ENCODE measurements around the gene FTCD.
"Not testable (repeated sequence)": the region's sequence is repeated elsewhere in the genome, so short reads cannot be mapped to it uniquely, and the experiment has no call there.

The FTCD gene

DNA sequence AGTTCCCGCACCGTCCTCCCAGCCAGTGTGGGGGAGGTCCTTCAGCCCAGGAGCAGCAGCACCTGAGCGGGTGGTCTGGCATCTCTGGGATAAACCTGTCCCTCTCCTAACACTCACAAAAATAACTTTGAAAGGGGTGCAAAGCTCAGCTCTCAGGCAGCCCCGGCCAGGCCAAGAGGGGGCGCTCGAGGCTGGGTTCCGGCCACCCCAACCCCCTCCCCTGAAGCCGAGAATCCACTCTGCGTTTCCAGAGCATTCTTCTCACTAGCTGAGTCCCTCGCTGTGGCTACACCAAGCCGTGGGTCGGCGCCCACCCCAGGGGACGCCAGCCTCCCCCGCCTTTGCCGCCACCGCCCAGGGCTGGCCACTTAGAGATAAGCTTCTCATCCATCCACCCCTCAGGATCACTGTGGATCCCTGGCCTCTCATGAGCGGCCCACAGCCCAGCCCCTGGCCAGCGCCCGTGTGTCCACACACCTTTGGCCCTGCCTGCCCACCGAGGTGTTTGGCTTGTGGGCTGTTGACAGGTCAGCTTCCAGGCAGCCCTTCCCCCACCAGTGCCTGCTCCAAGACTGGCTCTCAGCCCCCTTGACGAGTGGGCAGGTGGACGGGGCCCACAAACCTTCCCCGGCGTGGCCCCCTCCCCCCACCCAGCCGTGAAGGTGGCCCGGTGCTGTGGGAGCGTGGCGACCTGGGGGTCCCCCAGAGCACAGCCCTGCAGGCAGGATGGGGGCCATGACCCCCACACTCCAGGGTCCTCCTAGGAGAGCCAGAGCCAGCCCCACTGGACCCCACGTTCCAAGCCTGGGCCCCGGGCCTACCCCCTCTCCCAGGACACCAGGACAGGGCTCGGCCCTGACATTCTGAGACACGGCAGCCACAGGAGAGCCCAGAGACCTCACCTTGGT is 1.9 kb downstream of the FTCD start:
- no peak for DNase-seq (ENCODE audit: low read depth)

DNA sequence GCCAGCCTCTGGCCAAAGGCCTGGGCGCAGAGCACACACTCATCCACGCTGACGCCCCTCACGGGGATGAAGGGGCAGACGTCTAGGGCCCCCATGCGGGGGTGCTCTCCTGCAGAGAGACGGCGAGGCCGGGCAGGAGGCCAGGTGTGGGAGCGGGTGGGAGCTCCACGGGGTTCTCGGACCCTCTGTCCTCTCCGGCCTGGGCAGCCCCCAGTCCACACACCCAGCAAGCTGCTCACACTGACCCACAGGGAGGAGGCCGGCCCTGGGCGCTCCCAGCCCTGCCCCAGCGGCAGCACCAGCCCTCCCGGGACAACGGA is 2.5 kb downstream of the FTCD start:
- DNase-seq (ENCODE audit: low read depth): no peak

DNA sequence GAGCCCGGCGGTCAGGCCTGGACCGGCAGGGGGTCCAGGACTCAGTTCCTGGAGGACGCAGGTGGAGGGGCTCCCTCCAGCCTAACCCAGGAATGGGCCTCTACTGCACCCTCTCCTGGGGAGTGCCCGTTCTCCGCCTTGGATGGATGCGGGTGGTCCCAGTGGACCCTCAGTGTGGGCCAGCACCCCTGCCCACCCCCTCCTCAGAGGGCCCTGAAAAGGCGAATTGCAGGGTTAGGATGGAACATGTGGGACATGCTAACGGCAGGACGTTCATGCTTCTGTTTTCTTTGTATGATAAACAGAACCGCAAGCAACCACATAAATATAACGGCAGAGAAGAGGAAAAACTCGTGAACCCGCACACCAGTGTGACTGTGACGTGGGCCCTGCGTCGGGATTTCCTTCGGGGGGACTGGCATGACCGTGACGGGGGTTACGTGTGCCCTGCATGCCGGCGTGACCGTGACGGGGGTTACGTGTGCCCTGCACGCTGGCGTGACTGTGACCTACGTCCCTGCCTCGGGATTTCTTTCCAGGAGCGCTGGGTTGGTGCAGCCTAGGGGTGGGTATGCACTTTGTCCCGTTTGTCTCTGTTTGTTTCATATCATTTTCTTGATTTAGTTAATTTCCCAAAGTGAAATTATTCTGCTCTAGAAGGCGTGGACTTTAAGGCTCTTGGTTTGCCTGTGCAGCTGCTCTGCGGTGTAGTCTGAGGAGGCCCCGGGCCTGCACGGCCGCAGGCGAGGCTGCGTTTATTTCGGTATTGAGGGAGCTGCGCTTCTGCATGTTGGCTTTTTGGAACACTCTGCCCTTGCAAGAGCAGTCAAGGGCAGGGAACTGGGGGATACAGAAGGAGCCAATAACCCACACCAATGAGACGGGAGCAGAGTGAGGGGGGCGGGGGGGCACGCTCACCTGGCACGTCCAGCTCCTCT is 3.1 kb downstream of the FTCD start:
- DNase-seq (ENCODE audit: low read depth): no peak

DNA sequence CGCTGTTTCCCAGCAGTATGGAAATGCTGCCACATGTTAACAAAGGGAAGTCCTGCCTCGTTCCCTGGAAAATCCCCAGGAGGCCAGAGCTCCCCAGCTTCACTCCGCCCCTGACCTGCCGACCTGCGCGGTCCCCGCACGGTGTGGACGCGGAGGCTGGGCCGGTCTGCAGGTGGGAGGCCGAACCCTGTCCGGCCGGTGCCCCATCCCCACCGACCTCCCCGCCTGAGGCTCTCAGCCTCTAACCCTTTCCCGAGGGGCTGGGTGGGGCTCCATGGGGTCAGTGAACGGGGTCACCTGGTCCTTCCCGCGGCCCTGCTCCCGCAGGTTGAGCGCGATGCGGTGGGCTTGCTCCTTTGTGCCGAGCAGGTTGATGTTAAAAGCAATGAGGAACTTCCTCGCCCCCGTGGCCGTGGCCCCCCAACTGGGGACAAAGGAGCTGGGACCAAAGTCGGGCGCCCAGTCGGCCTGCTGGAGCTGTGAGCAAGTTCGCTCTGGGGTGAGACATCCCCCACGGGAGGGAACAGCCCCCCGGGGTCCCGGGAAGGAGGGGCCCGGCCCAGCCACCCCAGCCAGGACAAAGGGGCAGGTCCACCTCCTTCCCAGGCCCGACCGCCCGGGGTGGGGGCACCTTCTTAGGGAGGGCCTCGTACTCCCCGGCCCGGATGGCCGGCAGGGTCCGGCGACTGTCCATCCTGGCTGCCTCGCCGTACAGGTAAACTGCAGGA is 4.0 kb downstream of the FTCD start:
- no peak for DNase-seq (ENCODE audit: low read depth)

DNA sequence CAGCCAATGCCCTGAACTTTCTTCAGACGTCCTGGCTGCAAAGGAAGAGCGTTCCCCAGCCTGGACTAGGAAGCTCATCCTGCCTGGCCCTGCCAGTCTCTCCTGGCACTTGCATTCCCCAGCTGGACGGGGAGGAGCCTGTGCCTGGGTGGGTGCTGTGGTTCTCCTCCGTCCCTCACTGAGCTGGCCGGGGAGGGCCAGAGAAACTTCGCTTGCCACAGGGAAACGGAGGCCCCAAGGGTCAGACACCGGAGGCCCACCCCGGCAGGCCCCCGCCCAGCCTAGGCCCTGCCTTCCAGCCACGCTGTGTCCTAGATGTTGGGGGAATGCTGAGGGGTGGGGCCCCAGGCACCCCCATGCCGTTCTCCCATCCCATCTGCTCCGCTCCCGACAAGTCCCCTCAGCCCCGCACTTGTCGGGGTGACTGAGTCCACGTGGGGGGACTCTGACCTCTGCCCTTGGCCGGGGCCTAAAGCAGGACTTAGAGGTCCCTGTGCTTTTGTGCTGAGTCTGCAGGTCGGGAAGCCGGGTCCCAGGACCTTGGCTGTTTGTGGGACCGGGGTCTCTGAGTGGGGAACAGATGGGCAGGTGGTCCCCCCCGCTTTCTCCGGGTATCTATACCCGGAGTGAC is 4.8 kb downstream of the FTCD start:
- no peak for DNase-seq (ENCODE audit: low read depth)

DNA sequence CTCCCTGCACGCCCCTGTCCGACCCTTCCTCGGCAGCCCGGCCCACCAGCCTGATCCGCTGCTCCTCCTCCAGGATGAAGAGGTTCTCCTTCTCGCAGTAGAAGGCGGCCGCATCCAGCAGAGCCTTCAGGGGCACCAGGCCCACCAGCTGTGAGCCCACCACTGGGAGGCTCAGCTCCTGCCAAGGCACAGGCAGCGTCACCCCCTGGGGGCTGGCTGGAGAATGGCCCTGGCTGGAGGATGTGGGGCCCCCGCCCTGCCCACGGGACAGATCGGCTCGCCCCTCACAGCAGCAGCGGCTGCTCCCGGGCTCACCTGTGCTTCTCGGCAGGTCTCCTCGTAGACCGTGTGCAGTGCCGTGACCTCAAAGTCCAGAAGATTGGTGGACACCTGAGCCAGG is 5.3 kb downstream of the FTCD start:
- DNase-seq (ENCODE audit: low read depth): no peak

DNA sequence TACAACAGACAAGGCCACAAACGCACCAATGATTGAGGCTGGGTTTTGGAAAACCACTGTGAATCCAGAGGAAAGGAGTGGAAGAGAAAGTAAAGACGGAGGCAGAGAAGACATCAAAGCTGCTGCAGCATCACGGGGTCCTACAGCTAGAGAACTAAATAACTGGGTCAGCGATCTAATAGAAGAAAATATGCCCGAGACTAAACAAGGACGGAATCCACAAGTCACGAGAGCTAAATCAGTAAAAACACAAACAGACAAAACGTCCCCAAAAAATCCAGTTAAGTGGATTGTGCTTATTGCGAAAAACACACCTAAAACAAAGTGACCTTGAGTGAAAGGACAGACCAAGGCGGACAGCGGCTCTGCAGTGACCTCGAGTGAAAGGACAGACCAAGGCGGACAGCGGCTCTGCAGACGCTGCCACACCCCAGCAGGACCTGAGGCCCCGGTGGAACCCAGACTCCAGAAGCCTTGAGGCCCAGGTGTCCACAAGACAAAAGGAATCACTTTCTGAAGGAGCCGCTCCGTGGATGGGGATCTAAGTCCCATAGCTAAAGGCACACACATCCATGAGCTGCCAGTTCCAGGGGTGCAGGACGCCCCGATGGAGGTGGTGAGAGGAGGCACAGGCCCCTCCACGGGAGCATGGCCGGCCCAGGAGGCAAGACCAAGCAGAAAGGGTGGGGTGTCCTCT is 6.0 kb downstream of the FTCD start:
- no peak for DNase-seq (ENCODE audit: low read depth)

DNA sequence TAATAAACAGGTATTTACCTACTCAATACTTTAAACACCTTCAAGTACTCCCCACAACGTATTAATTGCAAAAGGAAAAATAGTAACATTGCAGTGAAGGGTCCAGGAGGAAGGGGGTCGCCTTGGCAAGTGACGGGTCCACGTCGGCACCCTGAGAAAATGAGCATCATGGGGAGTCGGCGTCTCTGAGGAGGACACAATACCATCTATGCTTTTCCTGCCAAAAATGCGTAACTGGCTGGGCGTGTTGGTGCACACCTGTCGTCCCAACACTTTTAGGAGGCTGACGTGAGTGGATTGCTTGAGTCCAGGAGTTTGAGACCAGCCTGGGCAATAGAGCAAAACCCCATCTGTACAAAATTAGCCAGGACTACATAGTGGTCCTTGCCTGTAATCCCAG is 7.3 kb downstream of the FTCD start:
- DNase-seq (ENCODE audit: low read depth): no peak

DNA sequence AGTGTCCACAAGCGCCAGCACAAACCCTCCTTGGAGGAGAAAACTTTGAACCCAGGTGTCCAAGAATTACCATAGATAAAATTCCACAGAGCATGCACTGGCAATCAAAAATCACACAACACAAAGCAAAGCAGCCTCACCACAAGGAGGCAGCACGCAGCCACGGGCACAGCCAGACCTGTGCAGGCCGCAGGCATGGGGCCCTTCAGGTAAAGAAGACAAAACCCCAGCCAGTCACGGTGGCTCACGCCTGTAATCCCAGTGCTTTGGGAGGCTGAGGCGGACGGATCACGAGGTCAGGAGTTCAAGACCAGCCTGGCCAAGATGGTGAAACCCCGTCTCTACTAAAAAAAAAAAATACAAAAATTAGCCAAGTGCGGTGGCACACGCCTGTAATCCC is 8.0 kb downstream of the FTCD start:
- DNase-seq (ENCODE audit: low read depth): not testable (repeated sequence)

DNA sequence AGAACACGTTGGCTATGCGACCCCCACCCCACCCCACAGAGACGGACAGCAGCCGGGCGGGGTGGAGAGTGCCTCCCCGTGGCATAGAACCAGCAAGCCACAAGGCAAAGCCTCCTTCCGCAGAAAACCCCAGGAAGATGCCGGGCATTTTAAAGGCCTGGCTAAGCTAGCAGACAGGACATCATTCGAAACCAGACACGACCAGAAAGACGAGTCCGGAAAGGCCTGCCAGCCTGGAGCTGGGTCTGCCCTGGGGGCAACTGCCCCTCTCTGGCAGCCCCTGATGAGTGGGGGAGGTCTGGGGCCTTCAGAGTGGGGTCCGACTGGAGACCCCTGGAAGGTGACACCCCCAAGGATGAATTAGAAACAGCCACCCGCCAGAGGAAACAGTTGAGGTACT is 8.5 kb downstream of the FTCD start:
- no peak for DNase-seq (ENCODE audit: low read depth)

DNA sequence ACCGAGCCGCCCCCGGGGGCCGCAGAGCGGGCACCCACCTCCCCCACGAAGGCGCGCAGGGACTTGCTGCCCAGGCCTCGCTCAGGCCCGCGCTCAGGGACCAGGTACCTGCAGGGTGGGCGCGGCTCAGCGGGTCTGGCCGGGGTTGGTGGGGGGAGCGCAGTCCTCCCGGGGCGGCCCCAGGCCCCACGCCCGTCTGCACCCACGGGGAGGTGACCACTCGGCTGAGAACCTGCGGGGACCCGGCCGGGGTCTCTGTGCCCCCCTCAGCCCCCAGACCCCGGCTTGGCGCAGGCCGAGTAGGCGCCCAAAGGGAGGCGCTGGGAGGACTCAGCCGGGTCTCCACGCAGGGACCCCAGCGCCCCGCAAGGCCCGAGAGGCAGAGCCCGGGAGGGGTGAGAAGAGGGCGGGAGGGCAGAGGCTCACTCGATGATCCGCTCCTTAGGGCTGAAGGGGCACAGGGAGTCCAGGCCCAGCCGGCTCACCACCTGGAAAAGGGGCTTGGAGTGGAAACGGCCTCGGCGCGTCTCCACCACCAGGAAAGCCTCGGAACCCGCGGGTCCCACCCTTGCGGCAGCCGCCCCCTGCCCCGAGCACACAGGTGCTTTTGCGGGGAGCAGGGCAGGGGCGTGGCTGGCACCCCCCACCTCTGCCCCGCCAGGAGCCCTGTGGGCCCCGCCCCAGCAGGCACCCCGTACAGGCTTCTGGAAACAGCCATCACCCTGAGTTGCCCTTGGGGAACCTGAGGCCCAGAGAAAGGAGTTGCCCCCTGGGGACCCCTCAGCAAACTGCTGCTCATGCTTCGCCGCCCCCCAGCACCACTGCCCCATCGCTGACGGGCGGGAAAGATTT is 9.3 kb downstream of the FTCD start:
- DNase-seq (ENCODE audit: low read depth): no peak

DNA sequence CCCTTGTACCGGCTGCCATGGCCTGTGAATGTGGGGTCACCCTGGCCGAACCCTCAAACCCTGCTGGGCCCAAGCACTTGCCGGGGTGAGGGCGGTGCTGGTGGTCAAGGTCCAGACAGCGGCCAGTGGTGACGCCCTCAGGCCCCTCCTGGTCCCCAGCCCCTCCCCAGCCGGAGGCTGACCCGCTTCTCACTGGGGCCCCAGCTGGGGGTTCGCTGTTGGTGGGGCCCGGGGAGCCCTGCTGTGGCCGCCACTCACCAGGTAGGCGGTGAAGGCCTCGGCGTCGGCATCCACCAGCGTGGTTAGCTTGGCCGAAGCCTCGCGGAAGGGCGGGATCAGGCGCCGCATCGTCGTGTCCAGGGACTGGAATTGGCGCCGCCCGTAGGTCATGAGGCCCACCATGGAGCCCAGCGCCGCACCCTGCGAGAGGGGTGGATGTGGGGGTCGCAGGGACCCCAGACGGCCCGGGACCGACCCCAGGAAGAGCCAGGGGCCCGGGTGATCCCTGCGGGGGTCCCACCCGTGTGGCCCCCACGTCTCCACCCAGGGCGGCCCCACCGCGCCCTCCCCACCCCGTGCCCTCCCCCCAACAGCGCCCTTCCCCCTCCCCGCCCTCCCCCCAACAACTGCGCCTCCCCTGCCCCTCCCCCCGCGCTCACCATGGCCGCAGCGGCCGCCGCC is 10.1 kb downstream of the FTCD start:
- DNase-seq (ENCODE audit: low read depth): no peak

DNA sequence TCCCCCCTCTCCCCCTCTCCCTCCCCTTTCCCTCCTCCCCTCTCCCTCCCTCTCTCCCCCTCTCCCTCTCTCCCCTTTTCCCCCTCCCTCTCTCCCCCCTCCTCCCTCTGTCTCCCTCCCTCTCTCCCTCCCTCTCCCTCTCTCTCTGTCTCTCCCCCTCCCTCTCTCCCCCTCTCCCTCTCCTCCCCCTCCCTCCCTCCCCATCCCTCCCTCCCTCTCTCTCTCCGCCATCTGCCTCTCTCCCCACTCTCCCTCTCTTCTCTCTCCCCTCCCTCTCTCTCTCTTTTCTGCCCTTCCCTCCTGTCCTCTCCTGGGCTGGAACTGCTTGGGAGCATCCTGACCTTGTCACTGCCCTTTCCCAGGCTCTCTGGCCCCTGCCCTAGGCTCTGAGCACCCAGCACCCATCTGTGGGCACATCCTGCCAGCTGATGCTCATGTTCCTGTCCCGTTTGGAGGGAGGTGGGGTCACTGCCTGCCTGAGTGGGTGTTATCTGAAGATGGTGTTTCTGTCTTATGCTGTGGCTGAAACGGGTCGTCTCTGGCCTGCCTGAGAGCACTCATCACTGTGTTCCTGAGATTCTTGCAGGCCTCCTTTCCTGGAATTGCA is 10.8 kb downstream of the FTCD start:
- DNase-seq (ENCODE audit: low read depth): no peak

DNA sequence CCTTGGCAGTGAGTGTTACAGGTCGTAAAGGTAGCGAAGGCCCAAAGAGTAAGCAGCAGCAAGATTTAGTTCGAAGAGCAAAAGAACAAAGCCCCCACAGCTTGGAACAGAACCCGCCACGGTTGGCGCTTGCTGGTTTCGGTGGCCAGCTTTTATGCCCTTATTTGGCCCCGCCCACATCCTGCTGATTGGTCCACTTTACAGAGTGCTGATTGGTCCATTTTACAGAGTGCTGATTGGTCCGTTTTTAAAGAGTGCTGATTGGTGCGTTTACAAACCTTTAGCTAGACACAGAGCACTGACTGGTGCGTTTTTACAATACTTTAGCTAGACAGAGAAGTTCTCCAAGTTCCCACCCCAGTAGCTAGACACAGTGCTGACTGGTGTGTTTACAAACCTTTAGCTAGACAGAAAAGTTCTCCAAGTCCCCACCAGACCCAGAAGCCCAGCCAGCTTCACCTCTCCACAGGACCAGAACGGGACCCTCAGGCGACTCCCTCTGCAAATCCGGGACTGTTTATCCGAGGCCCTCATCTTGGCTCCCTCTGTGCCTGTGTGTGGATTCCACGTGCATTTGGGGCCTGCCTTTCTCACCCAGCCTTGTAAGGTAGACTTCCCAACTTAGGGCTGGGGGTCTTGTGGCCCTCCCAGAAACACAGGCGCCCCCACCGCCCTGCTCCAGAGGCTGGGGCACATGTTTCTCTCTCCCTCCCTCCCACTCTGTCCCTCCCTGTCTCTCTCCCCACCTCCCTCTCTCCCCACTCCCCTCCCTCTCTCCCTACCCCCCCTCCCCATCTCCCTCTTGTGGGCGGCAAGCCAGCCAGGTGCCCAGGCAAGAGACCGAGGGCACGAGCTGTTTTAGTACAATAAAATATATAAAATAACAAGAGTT is 12.6 kb downstream of the FTCD start:
- DNase-seq (ENCODE audit: low read depth): no peak

DNA sequence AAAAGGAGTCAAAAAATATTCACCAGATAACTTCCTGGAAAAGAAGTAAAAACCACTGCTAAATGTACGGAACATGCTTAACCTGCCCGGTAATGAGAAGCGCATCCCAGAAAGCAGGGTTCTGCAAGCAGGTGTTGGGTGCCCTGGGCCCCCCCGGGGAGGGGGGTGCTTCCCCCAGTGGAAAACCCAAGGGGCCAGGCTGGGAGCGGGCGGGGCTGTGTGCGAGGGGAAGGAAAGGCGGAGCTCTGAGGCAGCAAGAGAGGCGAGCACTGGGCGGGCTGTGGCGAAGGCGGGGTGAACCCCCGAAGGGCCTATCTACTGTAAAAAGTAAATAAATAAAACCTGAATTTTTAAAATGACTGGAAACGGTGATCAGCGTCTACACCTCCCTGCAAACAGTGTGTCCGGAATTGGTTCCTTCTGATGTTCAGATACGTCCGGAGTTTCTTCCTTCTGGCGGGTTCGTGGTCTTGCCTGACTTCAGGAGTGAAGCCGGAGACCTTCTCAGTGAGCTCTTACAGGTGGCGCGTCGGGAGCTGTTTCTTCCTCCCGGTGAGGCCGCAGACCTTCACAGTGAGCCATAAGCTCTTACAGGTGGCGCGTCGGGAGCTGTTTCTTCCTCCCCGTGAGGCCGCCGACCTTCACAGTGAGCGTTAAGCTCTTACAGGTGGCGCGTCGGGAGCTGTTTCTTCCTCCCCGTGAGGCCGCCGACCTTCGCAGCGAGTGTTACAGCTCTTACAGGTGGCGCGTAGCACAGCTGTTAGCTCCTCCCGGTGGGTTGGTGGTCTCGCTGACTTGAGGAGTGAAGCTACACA is 13.4 kb downstream of the FTCD start:
- DNase-seq (ENCODE audit: low read depth): no peak

DNA sequence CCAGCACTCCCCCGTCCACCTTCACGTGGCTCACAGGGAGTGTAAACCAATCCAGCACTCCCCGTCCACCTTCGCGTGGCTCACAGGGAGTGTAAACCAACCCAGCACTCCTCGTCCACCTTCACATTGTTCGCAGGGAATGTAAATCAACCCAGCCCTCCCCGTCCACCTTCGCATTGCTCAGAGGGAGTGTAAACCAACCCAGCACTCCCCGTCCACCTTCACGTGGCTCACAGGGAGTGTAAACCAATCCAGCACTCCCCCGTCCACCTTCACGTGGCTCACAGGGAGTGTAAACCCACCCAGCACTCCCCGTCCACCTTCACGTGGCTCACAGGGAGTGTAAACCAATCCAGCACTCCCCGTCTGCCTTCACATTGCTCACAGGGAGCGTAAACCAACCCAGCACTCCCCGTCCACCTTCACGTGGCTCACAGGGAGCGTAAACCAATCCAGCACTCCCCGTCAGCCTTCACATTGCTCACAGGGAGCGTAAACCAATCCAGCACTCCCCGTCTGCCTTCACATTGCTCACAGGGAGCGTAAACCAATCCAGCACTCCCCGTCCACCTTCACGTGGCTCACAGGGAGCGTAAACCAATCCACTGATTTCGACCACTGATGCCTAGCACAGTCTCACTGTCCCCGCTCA is 14.9 kb downstream of the FTCD start:
- DNase-seq (ENCODE audit: low read depth): not testable (repeated sequence)

DNA sequence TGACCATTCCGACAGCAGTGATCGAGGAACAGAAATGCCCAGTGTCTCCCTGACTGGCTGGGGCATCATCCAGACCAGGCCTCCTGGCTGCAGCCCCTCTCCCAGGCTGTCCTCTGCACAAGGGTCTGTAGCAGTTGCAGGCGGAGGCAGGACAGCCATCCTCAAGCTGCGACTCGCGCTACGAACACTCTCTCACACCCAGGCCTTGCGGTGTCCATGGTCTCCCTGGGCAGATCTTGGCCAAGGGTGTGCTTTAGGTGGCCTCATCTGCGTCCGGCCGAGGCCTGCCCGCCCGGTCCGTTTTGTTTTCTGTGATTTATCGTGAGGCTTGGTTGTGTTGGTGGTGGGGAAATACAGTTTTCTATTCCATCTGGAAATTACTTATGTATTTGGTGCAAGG is 15.7 kb downstream of the FTCD start:
- no peak for DNase-seq (ENCODE audit: low read depth)

All from fibroblast of the conjunctiva (primary cell).